Astrocyte (in vitro differentiated cells and primary cell): ENCODE data around the gene TARDBP.

ENCODE experiments used
- EZH2 ChIP-seq: IDR thresholded peaks from 2 replicates; pipeline ENCODE4 v1.6.1; 2012; ENCODE audit warnings: mild to moderate bottlenecking, low read length, inconsistent platforms; ENCODE audit not compliant: insufficient read depth
- TF ChIP-seq, protein P1 (sequence below): IDR thresholded peaks from 2 replicates; pipeline ENCODE4 v1.5.1; 2011; ENCODE audit warnings: low read depth, mild to moderate bottlenecking, inconsistent platforms, low read length, moderate library complexity; ENCODE audit not compliant: insufficient read depth

DNA sequence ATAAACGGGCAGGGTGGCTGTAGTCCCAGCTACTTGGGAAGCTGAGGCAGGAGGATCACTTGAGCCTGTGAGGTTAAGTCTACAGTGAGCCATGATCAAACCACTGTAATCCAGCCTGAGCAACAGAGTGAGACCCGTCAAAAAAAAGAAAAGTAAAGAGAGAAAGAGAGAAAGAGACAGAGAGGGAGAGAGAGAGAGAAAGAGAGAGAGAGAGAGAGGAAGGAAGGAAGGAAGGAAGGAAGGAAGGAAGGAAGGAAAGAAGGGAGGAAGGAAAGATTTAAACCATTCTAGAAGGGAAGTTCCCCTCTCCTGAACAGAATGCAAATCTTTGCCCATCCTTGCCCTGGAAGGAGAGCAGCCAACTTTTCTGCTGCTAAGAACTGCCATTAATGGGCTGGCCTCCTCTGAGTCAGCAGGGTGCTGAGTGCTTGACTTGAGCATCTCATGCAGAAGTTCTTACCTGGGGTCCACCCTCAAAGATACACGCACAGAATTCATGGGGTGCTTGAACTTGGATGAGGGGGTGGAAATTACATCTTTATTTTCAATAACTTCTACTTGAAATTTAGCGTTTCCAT, 24.5 kb upstream of the TARDBP start:
- TF ChIP-seq, protein P1, sequence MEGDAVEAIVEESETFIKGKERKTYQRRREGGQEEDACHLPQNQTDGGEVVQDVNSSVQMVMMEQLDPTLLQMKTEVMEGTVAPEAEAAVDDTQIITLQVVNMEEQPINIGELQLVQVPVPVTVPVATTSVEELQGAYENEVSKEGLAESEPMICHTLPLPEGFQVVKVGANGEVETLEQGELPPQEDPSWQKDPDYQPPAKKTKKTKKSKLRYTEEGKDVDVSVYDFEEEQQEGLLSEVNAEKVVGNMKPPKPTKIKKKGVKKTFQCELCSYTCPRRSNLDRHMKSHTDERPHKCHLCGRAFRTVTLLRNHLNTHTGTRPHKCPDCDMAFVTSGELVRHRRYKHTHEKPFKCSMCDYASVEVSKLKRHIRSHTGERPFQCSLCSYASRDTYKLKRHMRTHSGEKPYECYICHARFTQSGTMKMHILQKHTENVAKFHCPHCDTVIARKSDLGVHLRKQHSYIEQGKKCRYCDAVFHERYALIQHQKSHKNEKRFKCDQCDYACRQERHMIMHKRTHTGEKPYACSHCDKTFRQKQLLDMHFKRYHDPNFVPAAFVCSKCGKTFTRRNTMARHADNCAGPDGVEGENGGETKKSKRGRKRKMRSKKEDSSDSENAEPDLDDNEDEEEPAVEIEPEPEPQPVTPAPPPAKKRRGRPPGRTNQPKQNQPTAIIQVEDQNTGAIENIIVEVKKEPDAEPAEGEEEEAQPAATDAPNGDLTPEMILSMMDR: no peak
- no peak for TF ChIP-seq EZH2
